Hypothalamus (tissue), 51 donors: Measurements from ENCODE around the gene PIGQ.
"Not testable (repeated sequence)": the region's sequence is repeated elsewhere in the genome, so short reads cannot be mapped to it uniquely, and the experiment has no call there.

Experiments used
- DNase-seq, 51 donors: peaks; one replicate each; lab custom pipeline; 2025; lab: John Stamatoyannopoulos, UW

The PIGQ gene

DNA sequence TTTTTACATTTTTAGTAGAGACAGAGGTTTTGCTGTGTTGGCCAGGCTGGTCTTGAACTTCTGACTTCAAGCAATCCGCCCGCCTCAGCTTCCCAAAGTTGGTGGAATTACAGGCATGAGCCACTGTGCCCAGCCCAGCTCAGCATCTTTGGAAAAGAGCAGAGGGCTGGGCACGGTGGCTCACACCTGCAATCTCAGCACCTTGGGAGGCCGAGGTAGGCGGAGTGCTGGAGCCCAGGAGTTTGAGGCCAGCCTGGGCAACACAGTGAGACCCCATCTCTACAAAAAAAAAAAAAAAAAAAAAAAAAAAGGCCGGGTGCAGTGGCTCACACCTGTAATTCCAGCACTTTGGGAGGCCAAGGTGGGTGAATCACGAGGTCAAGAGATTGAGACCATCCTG lies 27.9 kb downstream of the PIGQ start:
- not testable (repeated sequence) for DNase-seq

DNA sequence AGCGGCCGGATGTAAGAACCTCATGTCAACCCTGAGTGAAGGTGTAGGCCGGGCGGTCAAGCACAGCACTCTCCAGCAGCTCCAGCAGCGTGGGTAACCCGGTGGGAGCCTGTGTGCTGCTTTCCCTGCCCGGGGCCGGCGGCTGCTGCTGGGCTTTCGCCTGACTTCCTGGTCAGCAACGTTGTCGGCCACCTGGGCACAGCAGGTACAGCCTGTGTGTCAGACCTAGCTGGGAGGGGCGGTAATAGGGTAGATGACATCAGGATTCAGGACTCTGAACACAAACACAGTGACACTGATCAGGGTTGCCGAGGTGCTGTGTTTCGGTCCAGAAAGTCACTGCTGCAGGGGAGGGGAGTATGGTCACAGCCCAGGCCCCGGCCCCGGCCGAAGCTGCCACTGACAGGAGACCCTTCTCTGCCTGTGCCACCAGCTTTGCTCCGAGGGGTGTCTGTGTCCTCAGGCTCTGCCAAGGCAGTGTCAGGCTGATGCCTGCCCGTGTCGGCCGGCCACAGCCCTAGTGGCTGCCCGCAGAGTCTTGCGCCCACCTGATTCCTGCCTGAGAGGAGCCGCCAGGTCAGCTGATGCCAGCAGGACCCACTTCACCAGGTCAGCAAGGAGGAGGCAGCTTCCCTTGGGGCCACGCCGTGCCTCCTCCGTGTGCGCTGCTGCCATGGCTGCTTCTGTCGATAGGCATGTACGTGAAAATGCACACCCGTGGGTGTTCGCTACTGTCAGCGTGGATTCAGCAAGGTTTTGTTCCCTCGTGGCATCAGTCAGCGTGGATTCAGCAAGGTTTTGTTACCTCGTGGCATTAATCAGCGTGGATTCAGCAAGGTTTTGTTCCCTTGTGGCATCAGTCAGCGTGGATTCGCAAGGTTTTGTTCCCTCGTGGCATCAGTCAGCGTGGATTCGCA lies 29.3 kb downstream of the PIGQ start:
- no peak for DNase-seq

DNA sequence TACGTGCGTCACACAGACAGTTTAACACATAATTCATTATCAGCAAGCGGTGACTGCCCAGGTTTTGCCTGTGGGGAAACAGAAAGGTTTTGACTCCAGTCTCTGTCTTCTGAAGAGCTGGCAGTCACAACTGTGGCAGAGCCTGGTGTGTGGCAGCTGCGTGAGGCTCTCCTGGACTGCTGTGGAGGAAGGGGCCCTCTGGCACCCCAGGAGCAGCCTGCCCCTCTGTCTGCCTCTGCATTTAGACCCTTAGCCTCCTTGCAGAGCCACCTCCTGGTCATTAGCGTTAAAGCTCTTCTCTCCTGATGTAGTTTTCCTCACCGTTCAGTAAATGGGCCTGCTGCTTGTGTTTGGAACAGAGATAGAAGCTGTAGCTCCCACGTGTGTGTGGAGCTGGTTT lies 31.0 kb downstream of the PIGQ start:
- DNase-seq: no peak

DNA sequence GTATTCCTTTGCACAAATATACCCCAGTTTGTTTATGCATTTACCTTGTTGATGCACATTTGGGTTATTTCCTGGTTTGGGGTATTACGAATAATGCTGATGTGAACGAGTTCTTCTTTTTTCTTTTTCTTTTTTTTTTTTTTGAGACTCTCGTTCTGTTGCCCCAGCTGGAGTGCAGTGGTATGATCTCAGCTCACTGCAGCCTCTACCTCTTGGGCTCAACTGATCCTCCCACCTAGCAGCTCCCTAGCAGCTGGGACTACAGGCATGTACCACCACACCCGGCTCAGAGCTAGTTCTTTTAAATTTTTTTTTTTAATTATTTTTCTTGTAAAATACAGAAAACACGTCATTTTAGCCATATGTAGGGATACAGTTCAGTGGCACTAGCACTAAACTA lies 34.2 kb downstream of the PIGQ start:
- DNase-seq: no peak

- no peak for DNase-seq
Measured at GRCh38 chr16:606656-607307, 37.0 kb downstream of the PIGQ start.

GRCh38 chr16:608019-608418 lies 38.3 kb downstream of the PIGQ start:
- DNase-seq: no peak

GRCh38 chr16:609316-609715 lies 39.5 kb downstream of the PIGQ start:
- DNase-seq: no peak

DNA sequence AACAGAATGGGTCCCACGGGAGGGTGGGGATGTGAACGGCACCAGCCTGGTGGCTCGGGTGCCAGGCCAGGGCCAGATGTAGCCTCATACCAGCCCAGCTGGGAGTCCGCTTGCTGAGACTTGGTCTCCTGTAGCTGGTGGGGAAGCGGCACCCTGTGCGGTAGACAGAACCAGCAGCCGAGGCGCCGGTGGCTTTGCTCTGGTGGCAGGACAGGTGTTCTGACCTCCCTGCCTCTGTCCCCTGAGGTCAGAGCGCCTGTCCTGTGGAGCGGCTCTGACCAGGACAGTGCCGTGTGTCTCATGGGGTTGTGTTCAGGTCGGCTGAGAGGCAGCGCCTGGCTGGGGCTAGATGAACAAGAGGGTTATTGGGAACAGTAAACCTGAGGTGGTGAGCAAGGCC lies 40.2 kb downstream of the PIGQ start:
- no peak for DNase-seq

GRCh38 chr16:610513-611381 lies 41.0 kb downstream of the PIGQ start:
- peak in 38 of 51 donors; percentile 10 to 79 (median 54) for DNase-seq

- DNase-seq: no peak
Measured at GRCh38 chr16:615122-615521, 45.4 kb downstream of the PIGQ start.

DNA sequence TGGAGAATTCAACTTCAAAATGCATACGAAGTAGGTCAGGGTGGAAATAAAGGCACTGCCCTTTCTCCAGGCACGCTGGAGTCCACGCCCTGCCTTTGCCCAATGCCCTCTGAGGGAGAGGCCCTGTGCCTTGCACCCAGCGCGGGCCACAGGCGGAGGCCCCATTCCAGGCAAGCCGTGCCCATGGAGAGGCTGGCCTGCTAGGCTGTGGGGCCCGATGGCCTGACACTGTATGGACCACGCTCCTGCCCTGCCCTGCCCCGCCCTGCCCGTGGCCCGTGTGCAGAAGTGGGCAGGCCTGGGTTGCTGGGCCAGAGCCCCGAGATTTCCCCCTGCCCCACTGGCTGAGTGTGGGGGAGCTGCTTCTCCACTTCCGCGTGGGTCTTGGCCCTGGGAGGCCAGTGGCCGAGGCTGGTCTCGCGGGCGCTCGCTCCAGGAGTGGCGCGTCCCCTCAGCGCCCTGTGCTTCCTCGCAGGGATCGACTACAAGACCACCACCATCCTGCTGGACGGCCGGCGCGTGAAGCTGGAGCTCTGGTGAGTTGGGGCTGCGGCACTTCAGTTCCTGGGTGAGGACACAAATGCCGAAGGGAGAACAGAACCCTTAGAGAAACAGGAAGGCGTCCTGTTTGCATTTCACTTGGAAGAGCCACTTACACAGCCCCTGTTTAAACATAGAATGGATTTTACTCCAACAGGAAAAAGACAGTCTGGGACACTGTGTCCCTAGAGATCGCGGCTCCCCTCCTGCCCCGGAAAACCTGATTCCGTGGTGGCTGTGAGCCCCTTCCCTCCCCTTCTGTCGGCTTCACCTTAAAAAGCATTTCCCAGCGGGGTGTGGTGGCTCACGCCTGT lies 47.2 kb downstream of the PIGQ start:
- DNase-seq: no peak

DNA sequence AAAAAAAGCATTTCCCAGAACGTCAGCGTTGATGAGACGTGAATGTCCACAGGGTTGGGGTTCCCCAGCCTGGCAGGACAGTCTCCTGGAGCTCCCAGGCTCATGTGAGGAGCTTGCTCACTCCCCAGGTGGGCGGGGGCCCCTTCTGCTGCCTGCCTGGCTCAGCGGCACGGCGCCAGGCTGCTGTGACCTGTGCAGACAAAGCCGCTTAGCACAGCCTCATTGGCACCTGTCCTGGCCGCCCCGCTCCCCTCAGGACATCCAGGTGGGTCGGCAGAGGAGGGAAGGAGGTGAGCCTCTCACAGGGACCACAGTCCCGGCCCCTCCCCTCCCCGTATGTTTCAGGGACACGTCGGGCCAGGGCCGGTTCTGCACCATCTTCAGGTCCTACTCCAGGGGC lies 48.1 kb downstream of the PIGQ start:
- DNase-seq: no peak

DNA sequence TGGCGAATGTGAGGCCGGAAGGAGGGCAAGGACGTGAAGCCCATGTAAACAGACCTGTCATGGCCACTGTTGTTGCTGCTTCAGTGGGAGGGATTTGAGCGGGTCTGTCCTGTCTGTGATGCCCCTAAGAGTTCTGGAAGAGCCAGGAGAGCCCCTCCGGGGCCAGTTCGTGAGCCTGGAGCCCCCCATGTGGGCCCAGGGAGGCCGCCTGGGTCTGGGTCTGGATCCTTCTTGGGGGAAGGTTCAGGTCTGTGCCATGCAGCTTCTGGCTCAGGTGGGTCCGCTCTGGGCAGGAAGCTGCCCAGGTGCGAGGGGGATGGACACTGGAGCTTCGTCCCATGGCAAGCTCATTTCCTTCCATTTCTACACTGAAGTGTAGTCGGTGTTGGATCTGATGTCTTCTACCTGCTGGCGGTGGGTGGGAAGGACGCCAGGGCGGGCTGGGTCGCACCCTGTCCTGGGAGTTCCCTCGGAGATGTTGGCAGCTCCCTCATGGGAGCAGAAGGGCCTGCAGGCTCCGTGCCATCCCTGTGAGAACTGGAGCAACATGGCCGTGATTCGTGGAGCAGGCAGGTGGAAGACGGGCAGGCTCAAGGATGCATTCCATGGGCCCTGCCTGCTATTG lies 49.8 kb downstream of the PIGQ start:
- DNase-seq: no peak

DNA sequence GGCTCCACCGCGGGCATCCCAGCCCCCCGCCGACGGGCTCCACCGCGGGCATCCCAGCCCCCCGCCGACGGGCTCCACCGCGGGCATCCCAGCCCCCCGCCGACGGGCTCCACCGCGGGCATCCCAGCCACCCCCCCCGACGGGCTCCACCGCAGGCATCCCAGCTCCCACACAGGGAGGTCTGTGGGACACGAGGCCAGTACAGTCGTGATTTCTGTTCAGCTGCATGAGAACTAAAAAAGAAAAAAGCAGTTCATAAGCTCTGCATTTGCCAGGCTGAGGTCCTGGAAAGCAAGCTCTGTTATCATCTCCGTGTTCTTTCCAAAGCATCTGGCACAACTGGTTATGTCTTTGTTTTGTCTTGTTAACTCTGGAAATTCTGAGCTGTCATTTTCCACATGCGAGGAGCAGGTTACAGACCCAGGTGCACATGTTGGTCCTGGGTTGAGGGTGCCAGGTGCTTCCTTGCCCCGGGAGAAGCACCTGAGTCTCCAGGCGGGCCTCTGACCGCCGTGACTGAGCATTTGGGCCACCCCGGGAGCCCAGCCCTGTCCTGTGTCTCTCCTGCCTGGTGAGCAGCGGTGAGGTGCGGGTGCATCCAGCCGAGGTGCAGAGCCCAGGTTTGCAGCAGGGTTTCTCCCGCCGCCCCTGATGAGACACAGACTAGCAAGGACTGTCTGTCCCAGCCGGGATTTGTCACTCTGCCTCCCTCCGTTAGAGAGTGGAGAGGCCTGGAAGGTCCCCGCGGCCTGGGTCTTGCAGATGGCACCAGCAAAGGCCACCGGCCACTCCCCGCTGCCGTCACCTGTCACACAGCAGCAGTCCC lies 51.1 kb downstream of the PIGQ start:
- DNase-seq: no peak

GRCh38 chr16:621526-622105 lies 51.8 kb downstream of the PIGQ start:
- DNase-seq: peak in 1 of 51 donors; percentile 54

- no peak for DNase-seq
Measured at GRCh38 chr16:622920-623280, 53.1 kb downstream of the PIGQ start.

GRCh38 chr16:624526-625070 lies 54.8 kb downstream of the PIGQ start:
- peak in 2 of 51 donors; percentile 23 to 49 for DNase-seq
